Globus pallidus (tissue), 1 donor: ENCODE data around the gene GAS2.
A peak's percentile ranks its signal among the peaks of the same experiment; 100 is the strongest.

Experiments
- DNase-seq: peaks from one replicate; pipeline ENCODE4 v3.0.0-alpha.2; 2015; ENCODE audit warnings: low spot score

GAS2 gene

GRCh38 chr11:22787551-22788162, 121.2 kb downstream of the GAS2 start:
- DNase-seq, result peak; percentile 76

GRCh38 chr11:22792497-22792896, 126.1 kb downstream of the GAS2 start:
- peak; percentile 94 for DNase-seq

GRCh38 chr11:22795914-22796313, 129.5 kb downstream of the GAS2 start:
- DNase-seq, result no peak

- DNase-seq, result peak; percentile 65
Measured at GRCh38 chr11:22797047-22797446, 130.6 kb downstream of the GAS2 start.

GRCh38 chr11:22798901-22799300, 132.5 kb downstream of the GAS2 start:
- DNase-seq, result no peak

GRCh38 chr11:22800482-22800881, 134.1 kb downstream of the GAS2 start:
- DNase-seq, result no peak

- DNase-seq, result no peak
Measured at GRCh38 chr11:22802861-22803260, 136.4 kb downstream of the GAS2 start.

- no peak for DNase-seq
Measured at GRCh38 chr11:22807391-22807790, 141.0 kb downstream of the GAS2 start.

- no peak for DNase-seq
Measured at GRCh38 chr11:22807855-22808570, 141.6 kb downstream of the GAS2 start.

- DNase-seq, result no peak
Measured at GRCh38 chr11:22808571-22809197, 142.3 kb downstream of the GAS2 start.

- DNase-seq, result no peak
Measured at GRCh38 chr11:22809893-22810292, 143.5 kb downstream of the GAS2 start.

GRCh38 chr11:22822203-22822602, 155.8 kb downstream of the GAS2 start:
- no peak for DNase-seq

GRCh38 chr11:22828373-22828772, 162.0 kb downstream of the GAS2 start:
- DNase-seq, result no peak

GRCh38 chr11:22829231-22830081, 163.0 kb downstream of the GAS2 start, which contains the start of gene SVIP:
TSS of gene SVIP (minus strand) at chr11:22829801. CDS start at chr11:22829748, 53 bp downstream.
- DNase-seq, result peak; percentile 94

- no peak for DNase-seq
Measured at GRCh38 chr11:22830082-22830414, 163.6 kb downstream of the GAS2 start.

GRCh38 chr11:22832315-22833015, 166.1 kb downstream of the GAS2 start:
- DNase-seq, result no peak

GRCh38 chr11:22846726-22847125, 180.3 kb downstream of the GAS2 start:
- DNase-seq, result no peak

GRCh38 chr11:22851477-22851876, 185.1 kb downstream of the GAS2 start:
- no peak for DNase-seq

- no peak for DNase-seq
Measured at GRCh38 chr11:22859756-22860155, 193.3 kb downstream of the GAS2 start.

GRCh38 chr11:22860241-22860640, 193.8 kb downstream of the GAS2 start, which contains the start of gene CCDC179:
TSS of gene CCDC179 (minus strand) at chr11:22860474. CDS start at chr11:22860421, 53 bp downstream.
- no peak for DNase-seq
